IMR-90 (cell line): ENCODE data around the gene DCANP1. TPM values are rescaled to one million over a fixed set of nuclear protein-coding genes. Genes with fewer than 3 reads are reported as not detected.

Experiments used
- ATAC-seq: fragments of 200-7000 bp; cut with Tn5 transposase; 2 replicates; pipeline ENCODE4 v1.9.1; 2020; ENCODE audit warnings: low read depth, mild to moderate bottlenecking, moderate library complexity
- BruUV-seq: library from RNA; stranded (reverse); fragments of 400-500 nt; replicated peaks from 2 replicates; lab custom pipeline; 2021; lab: Mats Ljungman, UMichigan
- CTCF ChIA-PET: fragments of 300-600 bp; formaldehyde crosslinking; extraction: SDS; loops from one replicate; lab custom pipeline; 2021; ENCODE audit warnings: antibody characterized with exemption; lab: Yijun Ruan, JAX
- POLR2A ChIA-PET: fragments of 300-600 bp; sonication (Branson Sonifier 250); formaldehyde crosslinking; loops from one replicate; lab custom pipeline; 2022; ENCODE audit warnings: antibody characterized with exemption; ENCODE audit not compliant: unreplicated experiment; lab: Charles Lee
- DNase-seq: peaks from one replicate; pipeline ENCODE4 v3.0.0; 2013
- H2AFZ ChIP-seq: replicated peaks from 2 replicates; pipeline ENCODE3; 2013; ENCODE audit warnings: low read length, mild to moderate bottlenecking; ENCODE audit not compliant: poor library complexity
- H2AK5ac ChIP-seq: 2 replicates; pipeline ENCODE4 v1.6.1; 2013; ENCODE audit warnings: low read depth, low read length, inconsistent platforms
- H2AK9ac ChIP-seq: replicated peaks from 2 replicates; pipeline ENCODE3; 2013; ENCODE audit warnings: mild to moderate bottlenecking, low read depth, low read length, moderate library complexity; ENCODE audit not compliant: poor library complexity
- H2BK120ac ChIP-seq: 2 replicates; pipeline ENCODE4 v1.6.1; 2013; ENCODE audit warnings: low read depth, low read length, inconsistent platforms
- H2BK15ac ChIP-seq: 3 replicates; pipeline ENCODE4 v1.6.1; 2013; ENCODE audit warnings: low read depth, low read length, inconsistent platforms
- H2BK20ac ChIP-seq: 2 replicates; pipeline ENCODE4 v1.6.1; 2013; ENCODE audit warnings: low read depth, mild to moderate bottlenecking, inconsistent platforms, low read length, moderate library complexity
- H2BK5ac ChIP-seq: 2 replicates; pipeline ENCODE4 v1.6.1; 2013; ENCODE audit warnings: mild to moderate bottlenecking, low read depth, low read length, inconsistent platforms; ENCODE audit not compliant: poor library complexity, severe bottlenecking
- H3K14ac ChIP-seq: replicated peaks from 2 replicates; pipeline ENCODE4 v1.6.1; 2013; ENCODE audit warnings: low read depth, low read length, inconsistent platforms
- H3K18ac ChIP-seq: 2 replicates; pipeline ENCODE4 v1.6.1; 2013; ENCODE audit warnings: low read depth, low read length, control low read depth
- H3K23ac ChIP-seq: 2 replicates; pipeline ENCODE4 v1.6.1; 2013; ENCODE audit warnings: low read depth, low read length, inconsistent platforms
- H3K27ac ChIP-seq: 2 replicates; pipeline ENCODE4 v1.5.1; 2013; ENCODE audit warnings: mild to moderate bottlenecking, control low read depth, low read length; ENCODE audit not compliant: insufficient read depth
- H3K27me3 ChIP-seq: 2 replicates; pipeline ENCODE4 v1.6.1; 2013; ENCODE audit warnings: low read length; ENCODE audit not compliant: control insufficient read depth, insufficient read depth
- H3K36me3 ChIP-seq: 2 replicates; pipeline ENCODE4 v1.6.1; 2013; ENCODE audit warnings: low read length, mixed read lengths; ENCODE audit not compliant: control insufficient read depth, insufficient read depth
- H3K4ac ChIP-seq: 2 replicates; pipeline ENCODE4 v1.6.1; 2013; ENCODE audit warnings: low read depth, low read length, inconsistent platforms
- H3K4me1 ChIP-seq: 2 replicates; pipeline ENCODE4 v1.6.1; 2013; ENCODE audit warnings: low read length, mixed read lengths; ENCODE audit not compliant: control insufficient read depth, insufficient read depth
- H3K4me2 ChIP-seq: 2 replicates; pipeline ENCODE4 v1.6.1; 2013; ENCODE audit warnings: low read depth, mild to moderate bottlenecking, control low read depth, low read length, moderate library complexity
- H3K4me3 ChIP-seq: 2 replicates; pipeline ENCODE4 v1.5.1; 2013; ENCODE audit warnings: low read depth, mild to moderate bottlenecking, control low read depth, low read length, moderate library complexity; ENCODE audit not compliant: insufficient read depth
- H3K56ac ChIP-seq: 2 replicates; pipeline ENCODE4 v1.6.1; 2013; ENCODE audit warnings: low read length, inconsistent platforms; ENCODE audit not compliant: insufficient read depth; ENCODE audit errors: extremely low read depth
- H3K79me1 ChIP-seq, 2 experiments: 2 replicates each; pipeline ENCODE4 v1.6.1; 2013; ENCODE audit warnings: low read length in 2 of 2, inconsistent platforms in 1 of 2, low read depth in 1 of 2
- H3K9ac ChIP-seq: 2 replicates; pipeline ENCODE4 v1.6.1; 2013; ENCODE audit warnings: low read depth, low read length, control low read depth
- H3K9me1 ChIP-seq: 2 replicates; pipeline ENCODE4 v1.6.1; 2013; ENCODE audit warnings: low read length, inconsistent platforms; ENCODE audit not compliant: insufficient read depth
- H3K9me3 ChIP-seq: 2 replicates; pipeline ENCODE4 v1.6.1; 2013; ENCODE audit warnings: low read length; ENCODE audit not compliant: control insufficient read depth, insufficient read depth
- H4K20me1 ChIP-seq: 2 replicates; pipeline ENCODE4 v1.6.1; 2013; ENCODE audit warnings: low read length, inconsistent platforms; ENCODE audit not compliant: insufficient read depth
- H4K5ac ChIP-seq: 2 replicates; pipeline ENCODE4 v1.6.1; 2013; ENCODE audit warnings: mild to moderate bottlenecking, low read depth, low read length, control low read depth
- H4K8ac ChIP-seq, 2 experiments: 2 replicates each; pipeline ENCODE4 v1.6.1; 2013; ENCODE audit warnings: low read depth in 2 of 2, low read length in 2 of 2, control low read depth in 1 of 2, inconsistent platforms in 1 of 2
- H4K91ac ChIP-seq: 2 replicates; pipeline ENCODE4 v1.6.1; 2013; ENCODE audit warnings: low read depth, low read length, inconsistent platforms; ENCODE audit not compliant: insufficient read depth
- BHLHE40 ChIP-seq: fragments of 150-350 bp; IDR thresholded peaks from 2 replicates; pipeline ENCODE4 v1.6.1; 2016; ENCODE audit warnings: mild to moderate bottlenecking, low read depth, low read length
- WGBS, 2 experiments: methylation state at CpG; one replicate each; pipeline versions ENCODE4 v1.1.5 to v1.1.7; 2013; ENCODE audit warnings: missing lambda C conversion rate in 2 of 2; ENCODE audit not compliant: insufficient read length in 1 of 2; ENCODE audit errors: extremely low coverage in 2 of 2; 5-methylcytosine and 5-hydroxymethylcytosine counted together
- dilution Hi-C: fragments of 300-500 bp; cut with HindIII; formaldehyde crosslinking; loops from one replicate; pipeline ENCODE4 v1.14.3; 2018; ENCODE audit warnings: low sequenced_read_pairs; ENCODE audit not compliant: unreplicated experiment
- in situ Hi-C: fragments of 300-500 bp; cut with MboI; formaldehyde crosslinking; loops from 3 replicates; pipeline ENCODE4 v1.14.3; 2019; ENCODE audit warnings: low sequenced_read_pairs, inconsistent platforms, mixed read lengths
- intact Hi-C: fragments of 100-400 bp; cut with micrococcal nuclease; formaldehyde crosslinking; loops from 2 replicates; pipeline ENCODE4 v1.10.0; 2022
- polyA plus RNA-seq, 3 experiments: library from polyadenylated mRNA; depleted of rRNA; stranded (reverse); fragments of >200 nt; gene quantifications; 2 replicates each; pipeline ENCODE4 v1.2.3, GENCODE V29; 2012; ENCODE audit warnings: low replicate concordance in 1 of 3
- total RNA-seq: library from RNA; depleted of rRNA; stranded (reverse); fragments of >200 nt; gene quantifications from 2 replicates; pipeline ENCODE4 v1.2.3, GENCODE V29; 2012

DCANP1 gene
- total and polyA plus RNA-seq, 2 of the 4 experiments (the other 2 are of a cell fraction), result not detected

DNA sequence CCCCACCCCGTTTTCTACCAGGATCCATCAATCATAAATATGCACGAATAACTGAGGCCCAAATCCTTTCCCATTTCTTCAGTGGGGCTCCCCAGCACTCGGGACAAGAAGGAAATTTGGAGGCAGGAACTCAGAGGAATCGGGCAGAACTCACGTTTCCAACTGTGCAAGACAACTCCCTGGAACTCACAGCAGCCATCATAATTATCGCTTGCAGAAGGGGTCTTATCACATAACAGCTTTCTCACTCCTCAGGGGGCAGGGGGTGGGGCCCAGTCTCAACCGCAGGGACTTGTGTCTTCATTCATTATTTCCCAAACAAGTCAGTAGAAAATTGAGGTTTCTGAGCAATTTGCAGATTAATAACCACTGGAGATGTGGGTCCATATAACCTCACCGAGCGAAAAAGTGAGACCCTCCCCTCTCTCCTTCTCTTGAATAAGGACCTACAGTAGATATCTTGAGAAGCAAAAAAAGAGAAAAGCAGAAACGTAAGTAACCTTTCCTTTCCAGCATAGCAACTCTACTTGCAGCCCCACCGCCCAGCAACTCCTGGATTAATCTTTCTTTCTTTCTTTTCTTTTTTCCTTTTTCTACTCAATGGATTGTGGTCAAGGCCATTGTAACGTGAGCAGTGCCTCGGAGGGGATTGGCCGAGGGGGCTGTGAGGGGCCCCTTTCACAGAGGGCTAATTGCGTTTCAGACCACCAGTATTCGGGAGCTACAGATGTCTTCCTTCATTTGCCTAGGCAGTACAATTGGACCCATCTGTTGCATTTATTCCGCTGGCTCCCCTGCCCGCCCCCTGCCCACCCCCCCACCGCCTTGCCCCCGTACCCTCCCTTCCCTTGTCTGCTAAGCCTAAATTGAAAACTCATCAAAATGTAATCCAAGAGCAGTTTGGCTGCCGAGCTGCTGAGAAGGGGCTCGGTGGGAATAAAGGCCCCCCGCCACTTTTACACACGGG is 29.8 kb upstream of the DCANP1 start:
- BruUV-seq, result no TSS peak
- Histone ChIP-seq H4K91ac (no peak overlapping the region), H3K4me3 (no peak overlapping the region), H2AK5ac (no peak overlapping the region), H2AK9ac (no peak overlapping the region), H2BK5ac (no peak overlapping the region), H4K5ac (no peak overlapping the region), H4K20me1 (no peaks in the 10 kb centered on the region; the same call in 1 of the 2 replicates), H3K9ac (no peak overlapping the region), H3K27ac (no peak overlapping the region), H3K14ac (no peak overlapping the region), H3K79me1 (no peaks in the 10 kb centered on the region), H3K4me1 (no peaks in the 10 kb centered on the region), H3K36me3 (no peaks in the 10 kb centered on the region), H2BK120ac (no peak overlapping the region), H3K18ac (no peak overlapping the region), H3K9me1 (peaks cover 2% of the 10 kb centered on the region; the same call in 1 of the 2 replicates), H2BK20ac (no peak overlapping the region), H4K8ac (no peak overlapping the region), H3K23ac (no peak overlapping the region), H3K56ac (no peak overlapping the region), H3K27me3 (peaks cover 70% of the 10 kb centered on the region), H2BK15ac (no peak overlapping the region), H2AFZ (no peak overlapping the region), H3K4me2 (no peak overlapping the region), H3K4ac (no peak overlapping the region), H3K9me3 (no peaks in the 10 kb centered on the region; the same call in 1 of the 2 replicates)
- ChIA-PET CTCF (interaction anchor here (1.9 kb wide), 1 partner anchor 75 kb away, joined by 4 read pairs; no protein-coding TSS in a partner anchor), POLR2A (no interaction called here)
- in situ Hi-C loops (no loop called here), intact Hi-C loops (no loop called here), dilution Hi-C loops (no loop called here)
- DNase-seq (no peak), ATAC-seq (no peak)
- WGBS, 2 experiments, result no CpG with 5 or more reads among the region's 24 CpGs
- TF ChIP-seq BHLHE40, result no peak
